Pancreas (tissue), 10 donors: ENCODE results near the gene TBC1D8. TPM values are rescaled to one million over a fixed set of nuclear protein-coding genes. Genes with fewer than 3 reads are reported as not detected.

Experiments
- ATAC-seq, 4 donors: fragments of 200-7000 bp; cut with Tn5 transposase; one replicate each; pipeline versions ENCODE4 v1.8.0 to v1.9.1; 2020; ENCODE audit warnings: mild to moderate bottlenecking in 4 of 4, moderate library complexity in 4 of 4
- DNase-seq, 6 donors: peaks; one replicate each; pipeline ENCODE4 v3.0.0-alpha.2; 2020
- FAIRE-seq: peaks from 2 replicates; lab custom pipeline; 2012; peaks lifted over from hg19 to GRCh38; lab: Jason Lieb, UNC
- H3K27ac ChIP-seq, 4 donors: fragments of 200-600 bp; sonication (generic); 1 replicate in 3 of 4; 2 replicates in 1 of 4; pipeline versions ENCODE4 v1.5.0 to v1.8.0; 2020
- H3K27me3 ChIP-seq, 4 donors: fragments of 200-600 bp; one replicate each; pipeline ENCODE4 v1.8.0; 2021
- H3K36me3 ChIP-seq, 3 donors: fragments of 200-600 bp; sonication (generic) in 1 of 3; one replicate each; pipeline versions ENCODE4 v1.5.0 to v1.8.0; 2020 to 2021
- H3K4me1 ChIP-seq, 3 donors: fragments of 200-600 bp; one replicate each; pipeline ENCODE4 v1.8.0; 2021
- H3K4me3 ChIP-seq, 4 donors: fragments of 200-600 bp; sonication (generic) in 2 of 4; one replicate each; pipeline versions ENCODE4 v1.5.0 to v1.8.0; 2020 to 2021
- H3K9me3 ChIP-seq, 4 donors: fragments of 200-600 bp; one replicate each; pipeline ENCODE4 v1.8.0; 2021
- CTCF ChIP-seq, 4 donors: fragments of 200-600 bp; sonication (generic) in 3 of 4; IDR thresholded peaks; one replicate each; pipeline versions ENCODE4 v1.5.0 to v1.8.0; 2021; ENCODE audit warnings: antibody characterized with exemption in 4 of 4
- WGBS, 2 donors: extraction: QIAGEN DNeasy Blood & Tissue Kit; methylation state at CpG; one replicate each; pipeline ENCODE4 v1.1.7; 2013; 5-methylcytosine and 5-hydroxymethylcytosine counted together
- intact Hi-C, 3 donors: fragments of 100-400 bp; cut with DNase I; formaldehyde crosslinking; loops; one replicate each; pipeline versions ENCODE4 v1.11.1 to v1.14.2; 2022
- polyA plus RNA-seq, 2 donors: library from polyadenylated mRNA; stranded (reverse); fragments of 200-250 nt; gene quantifications; one replicate each; pipeline ENCODE4 v1.2.3, GENCODE V29; 2013
- total RNA-seq, 6 donors: library from RNA; stranded (reverse); fragmentation: NEBNext Ultra II Directional in 4 of 6; extraction: Animal tissue kit (Norgen Biotek cat#: 25700) in 4 of 6; gene quantifications; one replicate each; pipeline versions ENCODE4 v1.2.1 to v1.2.4, GENCODE V29; 2021 to 2023
- donor health status: healthy with polysubstance abuse.
- donor health status: DM: no; HTN: no; CAD: no; lungs with moderate emphysema.
- donor health status: DM: no; HTN: no; CAD: no.
- donor health status: control.
- donor health status: control.
- donor health status: Bipolar disorder and iron deficiency.
- donor health status: DM: yes; HTN: yes; CAD: no.
- donor health status: DM: no; HTN: no; CAD: no.
- donor health status: DM: no; HTN: no; CAD: no.
- donor health status: DM: yes; HTN: yes; CAD: no.

The TBC1D8 gene
- total and polyA plus RNA-seq, 8 donors: 21.3 to 46.2 (median 35.0) TPM

GRCh38 chr2:100981011-100981410, 170.2 kb downstream of the TBC1D8 start:
- ATAC-seq (no peak), FAIRE-seq (no peak), DNase-seq (no peak)
- no peak overlapping the region for H3K27ac ChIP-seq
- no peaks in the 10 kb centered on the region for H3K27me3 ChIP-seq
- no peak for TF ChIP-seq CTCF (IDR thresholded peaks at IDR 0.05)
- intact Hi-C loops: loop anchor here in 2 of 3 donors (5.0 to 10.0 kb wide), 3 partner anchors 246 to 369 kb away; no protein-coding TSS in a partner anchor
- no peaks in the 10 kb centered on the region for H3K4me1 ChIP-seq
- no peaks in the 10 kb centered on the region for H3K9me3 ChIP-seq
- WGBS, 2 donors: 90 to 97% methylated on average over 2 of the region's 2 CpGs
- H3K4me3 ChIP-seq: no peak overlapping the region
- H3K36me3 ChIP-seq: peaks cover 0 to 30% (median 19%) of the 10 kb centered on the region in 3 donors

- WGBS, 2 donors: 88 to 95% methylated on average over 12 of the region's 12 CpGs
- H3K4me1 ChIP-seq: no peaks in the 10 kb centered on the region
- intact Hi-C loops: loop anchor here in 2 of 3 donors (5.0 to 10.0 kb wide), 3 partner anchors 245 to 368 kb away; no protein-coding TSS in a partner anchor
- H3K27ac ChIP-seq: no peak overlapping the region
- no peaks in the 10 kb centered on the region for H3K9me3 ChIP-seq
- H3K27me3 ChIP-seq: no peaks in the 10 kb centered on the region
- H3K4me3 ChIP-seq: no peak overlapping the region
- DNase-seq (no peak), ATAC-seq (no peak), FAIRE-seq (no peak)
- no peak for TF ChIP-seq CTCF (IDR thresholded peaks at IDR 0.05)
- peaks cover 0 to 40% (median 23%) of the 10 kb centered on the region in 3 donors for H3K36me3 ChIP-seq
Measured at GRCh38 chr2:100980046-100980445, 171.1 kb downstream of the TBC1D8 start.

DNA sequence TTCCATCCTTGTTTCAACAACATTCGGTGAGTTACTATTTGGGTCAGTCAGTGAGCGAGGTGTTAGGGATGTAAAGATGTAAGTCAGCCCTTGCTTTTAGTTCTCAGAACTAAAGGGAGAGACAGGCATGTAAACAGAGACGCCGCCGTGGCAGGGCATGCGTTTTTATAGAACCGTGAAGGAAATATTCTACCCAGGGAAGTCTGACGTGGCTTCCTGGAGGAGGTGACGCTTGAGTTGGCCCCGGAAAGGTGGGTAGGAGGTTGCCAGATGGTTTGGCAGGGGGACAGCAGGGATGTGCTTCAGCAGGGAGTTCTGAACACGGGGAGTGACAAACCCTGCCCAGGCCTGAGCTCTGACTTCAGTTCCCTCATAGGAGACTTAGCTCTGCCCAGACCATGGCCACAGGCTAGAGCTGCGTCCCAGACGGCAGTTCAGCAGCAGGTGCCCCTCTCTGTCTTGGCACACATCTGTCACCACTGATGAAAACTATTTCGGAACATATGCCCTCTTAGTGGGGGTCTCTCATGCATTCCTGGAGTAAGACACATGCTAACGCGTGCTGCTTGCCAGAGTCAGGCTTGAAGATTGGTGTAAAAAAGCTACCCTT, 172.5 kb downstream of the TBC1D8 start:
- no peak for ATAC-seq
- intact Hi-C loops: loop anchor here in 2 of 3 donors (5.0 to 10.0 kb wide), 2 partner anchors 364 to 366 kb away; no protein-coding TSS in a partner anchor
- Histone ChIP-seq H3K36me3 (peaks cover 0 to 54% (median 23%) of the 10 kb centered on the region in 3 donors), H3K9me3 (no peaks in the 10 kb centered on the region), H3K4me1 (no peaks in the 10 kb centered on the region), H3K27me3 (no peaks in the 10 kb centered on the region), H3K27ac (no peak overlapping the region), H3K4me3 (no peak overlapping the region)
- no peak for TF ChIP-seq CTCF (IDR thresholded peaks at IDR 0.05)
- no peak for FAIRE-seq
- 83 to 89% methylated on average over 16 of the region's 16 CpGs for WGBS, 2 donors
- DNase-seq: no peak

GRCh38 chr2:100977511-100977910, 173.7 kb downstream of the TBC1D8 start:
- DNase-seq (no peak), ATAC-seq (no peak), FAIRE-seq (no peak)
- Histone ChIP-seq H3K4me3 (no peak overlapping the region), H3K27me3 (no peaks in the 10 kb centered on the region), H3K4me1 (no peaks in the 10 kb centered on the region), H3K27ac (no peak overlapping the region), H3K9me3 (no peaks in the 10 kb centered on the region), H3K36me3 (peaks cover 0 to 56% (median 23%) of the 10 kb centered on the region in 3 donors)
- TF ChIP-seq CTCF (IDR thresholded peaks at IDR 0.05): no peak
- intact Hi-C loops: loop anchor here in 2 of 3 donors (5.0 to 10.0 kb wide), 2 partner anchors 363 to 365 kb away; no protein-coding TSS in a partner anchor
- 94 to 96% methylated on average over 12 of the region's 12 CpGs for WGBS, 2 donors
